CD14-positive monocyte (primary cell): ENCODE data around the gene RFC3. TPM values are rescaled to one million over a fixed set of nuclear protein-coding genes. Genes with fewer than 3 reads are reported as not detected.

Experiments used
- DNase-seq, 3 donors: peaks; one replicate each; pipeline ENCODE4 v3.0.0-alpha.2; 2011 to 2022
- H2AFZ ChIP-seq: 2 replicates; pipeline ENCODE4 v1.6.0; 2012; ENCODE audit warnings: mild to moderate bottlenecking, low read depth, low read length, inconsistent platforms; ENCODE audit not compliant: insufficient read depth, poor library complexity, severe bottlenecking
- H3K27ac ChIP-seq, 2 donors: 1 replicate in 1 of 2; 2 replicates in 1 of 2; pipeline ENCODE4 v1.5.1; 2012 to 2013; ENCODE audit warnings: low read length in 2 of 2, control low read depth in 1 of 2, inconsistent platforms in 1 of 2, low read depth in 1 of 2, mild to moderate bottlenecking in 1 of 2
- H3K27me3 ChIP-seq, 2 donors: one replicate each; pipeline versions ENCODE4 v1.6.0 to v1.6.1; 2011 to 2013; ENCODE audit warnings: low read length in 2 of 2; ENCODE audit not compliant: control insufficient read depth in 2 of 2, insufficient read depth in 2 of 2
- H3K36me3 ChIP-seq, 2 donors: replicated peaks in 1 of 2; 1 replicate in 1 of 2; 2 replicates in 1 of 2; pipeline versions ENCODE4 v1.5.1 to v1.6.1; 2012 to 2013; ENCODE audit warnings: low read length in 2 of 2, control low read depth in 1 of 2, inconsistent platforms in 1 of 2, mild to moderate bottlenecking in 1 of 2; ENCODE audit not compliant: insufficient read depth in 2 of 2, control insufficient read depth in 1 of 2
- H3K4me1 ChIP-seq, 2 donors: 1 replicate in 1 of 2; 2 replicates in 1 of 2; pipeline versions ENCODE4 v1.5.1 to v1.6.1; 2012 to 2013; ENCODE audit warnings: low read length in 2 of 2, control low read depth in 1 of 2, inconsistent platforms in 1 of 2, mild to moderate bottlenecking in 1 of 2, moderate library complexity in 1 of 2; ENCODE audit not compliant: insufficient read depth in 2 of 2, control insufficient read depth in 1 of 2
- H3K4me2 ChIP-seq: replicated peaks from 2 replicates; pipeline ENCODE3; 2012; ENCODE audit warnings: low read length, moderate library complexity, mild to moderate bottlenecking; ENCODE audit not compliant: poor library complexity, severe bottlenecking; ENCODE audit errors: extremely low read depth
- H3K4me3 ChIP-seq, 3 experiments: fragments of 200-600 bp in 1 of 3; sonication (generic) in 1 of 3; replicated peaks in 1 of 3; 1 replicate in 2 of 3; 2 replicates in 1 of 3; pipeline ENCODE4 v1.5.1; 2011 to 2013; ENCODE audit warnings: low read length in 3 of 3, mild to moderate bottlenecking in 3 of 3, control low read depth in 2 of 3, low read depth in 2 of 3, inconsistent platforms in 1 of 3, moderate library complexity in 1 of 3
- H3K79me2 ChIP-seq: 2 replicates; pipeline ENCODE4 v1.6.0; 2012; ENCODE audit warnings: mild to moderate bottlenecking, control low read depth, inconsistent platforms, low read length, moderate library complexity; ENCODE audit not compliant: insufficient read depth
- H3K9ac ChIP-seq: 2 replicates; pipeline ENCODE4 v1.6.0; 2017; ENCODE audit warnings: low read length, mild to moderate bottlenecking; ENCODE audit not compliant: insufficient read depth, poor library complexity, severe bottlenecking
- H3K9me3 ChIP-seq, 2 donors: replicated peaks in 1 of 2; 1 replicate in 1 of 2; 2 replicates in 1 of 2; pipeline versions ENCODE4 v1.5.1 to v1.6.1; 2012 to 2013; ENCODE audit warnings: low read length in 2 of 2, control low read depth in 1 of 2; ENCODE audit not compliant: control insufficient read depth in 1 of 2, insufficient read depth in 1 of 2
- H4K20me1 ChIP-seq: 2 replicates; pipeline ENCODE4 v1.6.0; 2012; ENCODE audit warnings: mild to moderate bottlenecking, low read length, control low read depth, moderate library complexity; ENCODE audit not compliant: insufficient read depth
- H3K27ac Mint-ChIP-seq, 7 donors: one replicate each; pipeline ENCODE4 v1.8.0; 2020; ENCODE audit warnings: mild to moderate bottlenecking in 7 of 7, mixed read lengths in 7 of 7, moderate library complexity in 6 of 7, inconsistent platforms in 2 of 7
- H3K27me3 Mint-ChIP-seq, 3 donors: one replicate each; pipeline ENCODE4 v1.8.0; 2021 to 2022; ENCODE audit warnings: low read depth in 3 of 3, mild to moderate bottlenecking in 3 of 3, mixed read lengths in 3 of 3, moderate library complexity in 3 of 3, inconsistent platforms in 1 of 3
- H3K36me3 Mint-ChIP-seq, 2 donors: one replicate each; pipeline ENCODE4 v1.8.0; 2020; ENCODE audit warnings: mixed read lengths in 2 of 2, inconsistent platforms in 1 of 2, mild to moderate bottlenecking in 1 of 2
- H3K4me1 Mint-ChIP-seq: one replicate; pipeline ENCODE4 v1.8.0; 2020; ENCODE audit warnings: mild to moderate bottlenecking, mixed read lengths
- H3K4me3 Mint-ChIP-seq, 2 donors: one replicate each; pipeline ENCODE4 v1.8.0; 2020; ENCODE audit warnings: mild to moderate bottlenecking in 2 of 2, mixed read lengths in 2 of 2, moderate library complexity in 1 of 2
- H3K9me3 Mint-ChIP-seq, 7 donors: one replicate each; pipeline ENCODE4 v1.8.0; 2020 to 2022; ENCODE audit warnings: mixed read lengths in 7 of 7, mild to moderate bottlenecking in 6 of 7, moderate library complexity in 6 of 7, inconsistent platforms in 2 of 7
- WGBS: methylation state at CpG from one replicate; pipeline ENCODE4 v1.1.5; 2013; ENCODE audit warnings: missing lambda C conversion rate; ENCODE audit not compliant: insufficient coverage; 5-methylcytosine and 5-hydroxymethylcytosine counted together
- intact Hi-C, 2 donors: fragments of 100-400 bp; cut with micrococcal nuclease; formaldehyde crosslinking; loops; one replicate each; pipeline versions ENCODE4 v1.15.0 to v1.15.1; 2023
- polyA plus RNA-seq, 3 donors: library from polyadenylated mRNA; depleted of rRNA in 1 of 3; unstranded in 2 of 3; stranded (reverse) in 1 of 3; fragments of 300-500 nt in 2 of 3; fragments of >200 nt in 1 of 3; fragmentation: Illumina TruSeq in 2 of 3; gene quantifications; 1 replicate in 2 of 3; 2 replicates in 1 of 3; pipeline ENCODE4 v1.2.3, GENCODE V29; 2012 to 2021
- TF ChIP-seq, protein P1 (sequence below): fragments of 200-600 bp; IDR thresholded peaks from one replicate; pipeline ENCODE4 v1.8.0; 2022; ENCODE audit warnings: antibody characterized with exemption, mild to moderate bottlenecking

The RFC3 gene
- polyA plus RNA-seq, 3 donors, result 2.5 to 5.3 (median 4.1) TPM

DNA sequence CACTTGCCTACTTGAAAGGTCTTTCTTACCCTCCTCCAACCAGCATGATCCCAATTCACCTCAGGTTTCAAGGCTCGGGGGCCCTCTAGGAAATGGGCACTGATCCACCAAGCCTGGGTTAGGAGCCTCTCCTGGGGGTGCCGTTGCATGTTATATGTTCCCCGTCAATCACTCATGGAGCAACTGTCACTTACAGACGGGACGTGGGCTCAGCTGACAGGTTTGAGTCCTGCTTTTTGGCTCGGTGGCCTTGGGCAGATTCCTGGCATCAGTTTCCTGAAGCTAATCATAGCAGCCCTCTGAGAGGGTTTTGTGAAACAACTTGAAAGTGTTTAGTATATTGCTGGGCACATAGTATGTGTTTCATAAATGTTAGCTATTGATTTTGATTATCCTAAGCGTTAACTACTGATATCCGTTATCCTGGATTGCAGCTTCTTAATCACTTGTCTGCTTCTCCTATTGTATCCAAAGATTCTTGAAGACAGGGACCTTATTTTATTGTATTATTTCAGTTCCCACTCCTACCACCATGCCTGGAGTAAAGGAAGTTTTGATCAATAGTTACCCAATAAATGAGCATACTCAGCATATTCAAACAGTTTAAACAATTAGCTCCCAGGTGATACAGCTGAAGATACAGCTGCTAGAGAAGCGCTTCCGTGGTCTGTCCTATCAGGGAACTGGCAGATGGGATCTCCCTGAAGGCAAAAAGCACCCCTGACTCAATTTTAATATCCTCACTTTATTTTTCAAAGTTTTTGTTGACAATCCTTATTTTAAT is 57.9 kb downstream of the RFC3 start:
- no peaks in the 10 kb centered on the region for H3K36me3 Mint-ChIP-seq
- H3K9me3 Mint-ChIP-seq, result peaks cover 0 to 3% (median 0%) of the 10 kb centered on the region in 7 donors
- intact Hi-C loops, result no loop called here
- no peaks in the 10 kb centered on the region for H3K27me3 Mint-ChIP-seq
- H3K9ac ChIP-seq, result no peak overlapping the region
- no peaks in the 10 kb centered on the region for H3K9me3 ChIP-seq
- H3K4me3 Mint-ChIP-seq, result no peak overlapping the region
- WGBS, result 84% methylated on average over 6 of the region's 10 CpGs
- H3K4me3 ChIP-seq, result no peak overlapping the region
- no peaks in the 10 kb centered on the region for H4K20me1 ChIP-seq
- H3K4me2 ChIP-seq, result no peak overlapping the region
- no peak overlapping the region for H2AFZ ChIP-seq
- no peak overlapping the region for H3K27ac Mint-ChIP-seq
- no peaks in the 10 kb centered on the region for H3K79me2 ChIP-seq
- no peaks in the 10 kb centered on the region for H3K4me1 Mint-ChIP-seq
- DNase-seq, result no peak
- H3K4me1 ChIP-seq, result no peaks in the 10 kb centered on the region
- TF ChIP-seq, protein P1, sequence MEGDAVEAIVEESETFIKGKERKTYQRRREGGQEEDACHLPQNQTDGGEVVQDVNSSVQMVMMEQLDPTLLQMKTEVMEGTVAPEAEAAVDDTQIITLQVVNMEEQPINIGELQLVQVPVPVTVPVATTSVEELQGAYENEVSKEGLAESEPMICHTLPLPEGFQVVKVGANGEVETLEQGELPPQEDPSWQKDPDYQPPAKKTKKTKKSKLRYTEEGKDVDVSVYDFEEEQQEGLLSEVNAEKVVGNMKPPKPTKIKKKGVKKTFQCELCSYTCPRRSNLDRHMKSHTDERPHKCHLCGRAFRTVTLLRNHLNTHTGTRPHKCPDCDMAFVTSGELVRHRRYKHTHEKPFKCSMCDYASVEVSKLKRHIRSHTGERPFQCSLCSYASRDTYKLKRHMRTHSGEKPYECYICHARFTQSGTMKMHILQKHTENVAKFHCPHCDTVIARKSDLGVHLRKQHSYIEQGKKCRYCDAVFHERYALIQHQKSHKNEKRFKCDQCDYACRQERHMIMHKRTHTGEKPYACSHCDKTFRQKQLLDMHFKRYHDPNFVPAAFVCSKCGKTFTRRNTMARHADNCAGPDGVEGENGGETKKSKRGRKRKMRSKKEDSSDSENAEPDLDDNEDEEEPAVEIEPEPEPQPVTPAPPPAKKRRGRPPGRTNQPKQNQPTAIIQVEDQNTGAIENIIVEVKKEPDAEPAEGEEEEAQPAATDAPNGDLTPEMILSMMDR, result no peak
- H3K27me3 ChIP-seq, result no peaks in the 10 kb centered on the region
- H3K36me3 ChIP-seq, result no peaks in the 10 kb centered on the region
- no peak overlapping the region for H3K27ac ChIP-seq

DNA sequence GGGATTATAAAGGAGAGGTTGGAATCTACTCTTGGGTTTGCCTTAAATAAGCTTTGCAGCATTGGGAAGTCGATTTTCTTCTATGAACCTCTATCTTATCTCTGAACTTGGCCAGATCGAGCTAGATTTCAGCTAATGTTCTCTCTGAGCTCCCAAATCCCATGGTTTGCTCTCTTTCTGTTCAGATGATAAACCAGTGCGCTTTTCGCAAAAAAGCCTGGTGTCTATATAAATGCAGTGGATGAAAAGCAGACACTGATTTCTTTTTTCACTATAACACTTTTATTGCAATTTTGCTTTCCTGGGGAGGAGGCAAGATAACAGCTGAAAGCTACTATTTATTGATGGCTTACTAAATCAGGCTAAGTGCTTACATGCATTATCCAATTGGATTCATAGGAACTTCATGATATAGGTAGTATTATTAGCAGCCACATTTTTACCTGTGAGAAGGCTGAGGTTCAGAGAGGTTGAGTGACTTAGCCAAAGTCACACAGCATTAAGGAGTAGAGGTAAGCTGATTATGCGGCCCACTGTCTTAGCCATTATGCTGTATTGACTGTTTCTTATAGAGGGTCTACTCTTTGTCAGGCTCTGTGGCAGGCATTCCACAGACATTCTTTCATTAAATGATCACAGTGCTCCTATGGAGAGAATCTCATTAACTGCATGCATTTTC is 58.9 kb downstream of the RFC3 start:
- H3K9ac ChIP-seq, result no peak overlapping the region
- no peaks in the 10 kb centered on the region for H3K79me2 ChIP-seq
- intact Hi-C loops, result no loop called here
- no peaks in the 10 kb centered on the region for H4K20me1 ChIP-seq
- Mint-ChIP-seq H3K9me3 (peaks cover 0 to 3% (median 2%) of the 10 kb centered on the region in 7 donors), H3K27me3 (no peaks in the 10 kb centered on the region), H3K27ac (no peak overlapping the region), H3K4me1 (no peaks in the 10 kb centered on the region), H3K36me3 (no peaks in the 10 kb centered on the region), H3K4me3 (no peak overlapping the region)
- no peak overlapping the region for H2AFZ ChIP-seq
- H3K27ac ChIP-seq, result no peak overlapping the region
- TF ChIP-seq, protein P1, result no peak
- DNase-seq, result no peak
- 89% methylated on average over 3 of the region's 5 CpGs for WGBS
- H3K27me3 ChIP-seq, result no peaks in the 10 kb centered on the region
- no peak overlapping the region for H3K4me2 ChIP-seq
- H3K9me3 ChIP-seq, result no peaks in the 10 kb centered on the region
- H3K36me3 ChIP-seq, result no peaks in the 10 kb centered on the region
- no peaks in the 10 kb centered on the region for H3K4me1 ChIP-seq
- no peak overlapping the region for H3K4me3 ChIP-seq
